ENCODE data around the gene SFI1.
"Not testable (repeated sequence)": the region's sequence is repeated elsewhere in the genome, so short reads cannot be mapped to it uniquely, and the experiment has no call there.

The SFI1 gene

GRCh38 chr22:31493355-31493754 is 3.0 kb upstream of the SFI1 start:
- not testable (repeated sequence) for DNase-seq

- DNase-seq, result no peak
Measured at GRCh38 chr22:31495343-31495742, 993 bp upstream of the SFI1 start.

GRCh38 chr22:31496735-31497146 is 405 bp downstream of the SFI1 start:
- DNase-seq, result peak in 4 of 14 donors; percentile 19 to 41 (median 22)

GRCh38 chr22:31497148-31497938 is 1.0 kb downstream of the SFI1 start:
- no peak for DNase-seq

- no peak for DNase-seq
Measured at GRCh38 chr22:31501738-31502137, 5.4 kb downstream of the SFI1 start.

GRCh38 chr22:31503211-31503964 is 7.1 kb downstream of the SFI1 start:
- no peak for DNase-seq

- DNase-seq, result no peak
Measured at GRCh38 chr22:31504282-31504681, 7.9 kb downstream of the SFI1 start.

- DNase-seq, result not testable (repeated sequence)
Measured at GRCh38 chr22:31507517-31507916, 11.2 kb downstream of the SFI1 start.

GRCh38 chr22:31508536-31508935 is 12.2 kb downstream of the SFI1 start:
- no peak for DNase-seq

GRCh38 chr22:31509061-31509762 is 12.9 kb downstream of the SFI1 start:
- no peak for DNase-seq

GRCh38 chr22:31520051-31520450 is 23.7 kb downstream of the SFI1 start:
- DNase-seq, result no peak

GRCh38 chr22:31524132-31524531 is 27.8 kb downstream of the SFI1 start:
- DNase-seq, result not testable (repeated sequence)

- DNase-seq, result no peak
Measured at GRCh38 chr22:31526270-31526669, 29.9 kb downstream of the SFI1 start.

- DNase-seq, result no peak
Measured at GRCh38 chr22:31530823-31531195, 34.5 kb downstream of the SFI1 start.

- no peak for DNase-seq
Measured at GRCh38 chr22:31532060-31532459, 35.7 kb downstream of the SFI1 start.

GRCh38 chr22:31533374-31533773 is 37.0 kb downstream of the SFI1 start:
- DNase-seq, result no peak

GRCh38 chr22:31537019-31537535 is 40.7 kb downstream of the SFI1 start:
- DNase-seq, result no peak

- DNase-seq, result no peak
Measured at GRCh38 chr22:31538815-31539214, 42.5 kb downstream of the SFI1 start.

- DNase-seq, result not testable (repeated sequence)
Measured at GRCh38 chr22:31540166-31540565, 43.8 kb downstream of the SFI1 start.

GRCh38 chr22:31540966-31541365 is 44.6 kb downstream of the SFI1 start:
- DNase-seq, result no peak

GRCh38 chr22:31544481-31545480 is 48.4 kb downstream of the SFI1 start:
- DNase-seq, result no peak
